HG02840 (cell line): ENCODE results near the gene MAP3K12.

ENCODE experiments used
- ATAC-seq: cut with Tn5 transposase; IDR thresholded peaks from one replicate; pipeline ENCODE4 v1.9.1; 2021; ENCODE audit warnings: mild to moderate bottlenecking, moderate library complexity, moderate number of reproducible peaks; ENCODE audit not compliant: unreplicated experiment, low FRiP score

MAP3K12 gene

DNA sequence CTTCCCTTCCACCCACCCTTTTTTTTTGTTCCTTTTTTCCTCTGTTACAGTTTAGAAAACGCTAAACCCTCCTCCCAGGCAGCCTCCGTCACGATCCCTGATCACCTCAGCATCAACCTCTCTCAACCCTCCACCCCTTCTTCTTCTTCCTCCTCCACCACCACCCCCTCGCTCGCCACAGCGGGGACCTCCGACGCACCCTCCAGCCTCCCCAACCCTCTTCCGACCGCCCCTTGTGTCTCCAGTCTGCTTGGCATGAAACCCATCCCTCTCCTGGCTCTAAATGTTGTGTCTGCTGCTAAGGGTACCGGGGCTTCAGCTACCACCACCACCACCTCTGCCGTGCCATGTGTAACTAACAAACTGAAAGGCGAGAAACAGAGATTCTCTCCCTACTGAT lies 24.4 kb downstream of the MAP3K12 start:
- no peak for ATAC-seq

DNA sequence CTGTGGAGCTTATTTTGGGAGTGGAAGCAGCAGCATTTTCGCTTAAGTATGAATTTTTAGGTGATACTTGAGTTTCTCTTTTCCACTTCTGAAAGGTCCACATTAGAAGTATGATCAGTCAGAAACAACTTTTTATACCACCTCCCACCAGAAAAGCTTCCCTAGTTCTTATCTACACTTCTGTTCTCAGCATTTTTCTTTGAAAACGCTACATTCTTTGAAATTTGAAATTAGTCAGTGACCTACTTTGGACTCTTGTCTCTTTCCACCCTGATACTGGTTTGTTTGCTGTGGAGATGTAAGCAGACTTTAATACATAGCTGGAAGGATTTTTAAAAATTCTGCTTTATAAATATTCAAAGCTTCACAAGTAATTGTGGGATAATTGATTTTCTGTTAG lies 25.2 kb downstream of the MAP3K12 start:
- no peak for ATAC-seq

DNA sequence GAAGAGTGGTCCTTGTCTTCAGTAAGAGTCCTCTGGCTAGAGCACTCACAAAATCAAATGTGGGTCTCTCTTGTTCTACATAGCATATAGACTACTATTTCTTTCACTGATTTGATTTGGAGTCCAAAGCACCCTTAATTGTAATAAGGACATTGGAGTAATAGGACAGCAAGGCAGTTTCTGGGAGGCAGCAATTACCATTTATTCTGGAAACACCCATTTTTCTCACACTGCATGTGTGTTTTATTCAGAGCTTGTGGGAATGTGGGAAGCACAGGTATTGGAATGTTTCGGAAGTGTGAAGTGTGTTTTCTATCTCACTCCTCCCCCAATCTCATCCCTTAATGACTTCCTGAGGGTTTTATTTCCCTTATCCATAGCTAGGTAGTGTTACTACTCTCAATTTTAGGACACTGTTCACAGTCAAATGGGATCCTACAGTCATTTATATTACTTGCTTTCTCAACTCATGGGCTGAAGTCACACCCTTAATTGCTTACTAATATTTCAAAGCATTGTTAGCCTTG lies 27.1 kb downstream of the MAP3K12 start:
- no peak for ATAC-seq

DNA sequence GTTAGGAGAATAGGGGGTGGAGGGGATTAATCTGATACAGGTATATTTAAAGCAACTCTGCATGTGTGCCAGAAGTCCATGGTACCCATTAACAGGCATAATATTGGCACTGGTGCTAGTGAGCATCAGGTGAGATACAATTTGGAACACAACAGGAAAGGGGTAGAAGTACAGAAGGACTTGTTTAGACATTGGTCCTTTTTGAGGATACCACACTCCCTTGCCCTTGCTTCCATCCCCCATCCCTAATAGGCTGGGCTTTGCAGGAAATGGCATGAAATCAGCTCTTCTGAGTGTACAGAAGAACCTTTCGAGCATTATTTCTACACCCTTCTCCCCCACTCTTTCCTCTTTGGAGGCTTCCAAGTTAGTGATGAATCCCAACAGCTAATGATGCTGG lies 31.0 kb downstream of the MAP3K12 start:
- no peak for ATAC-seq

DNA sequence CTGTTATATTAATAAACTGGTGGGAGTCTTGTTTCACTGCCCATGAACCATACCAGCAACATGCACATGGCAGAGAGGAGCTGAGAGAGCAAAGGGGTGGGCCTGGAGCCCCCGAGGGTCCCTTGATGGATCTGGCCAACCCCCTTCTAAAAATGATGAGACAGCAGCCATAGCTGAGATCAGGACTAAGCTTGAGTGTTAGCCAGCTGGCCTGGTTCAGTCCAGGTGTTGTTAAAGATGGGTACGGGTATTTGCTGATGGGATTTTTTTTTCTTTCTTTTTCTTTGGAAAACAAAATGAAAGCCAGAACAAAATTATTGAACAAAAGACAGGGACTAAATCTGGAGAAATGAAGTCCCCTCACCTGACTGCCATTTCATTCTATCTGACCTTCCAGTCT lies 31.4 kb downstream of the MAP3K12 start:
- no peak for ATAC-seq

DNA sequence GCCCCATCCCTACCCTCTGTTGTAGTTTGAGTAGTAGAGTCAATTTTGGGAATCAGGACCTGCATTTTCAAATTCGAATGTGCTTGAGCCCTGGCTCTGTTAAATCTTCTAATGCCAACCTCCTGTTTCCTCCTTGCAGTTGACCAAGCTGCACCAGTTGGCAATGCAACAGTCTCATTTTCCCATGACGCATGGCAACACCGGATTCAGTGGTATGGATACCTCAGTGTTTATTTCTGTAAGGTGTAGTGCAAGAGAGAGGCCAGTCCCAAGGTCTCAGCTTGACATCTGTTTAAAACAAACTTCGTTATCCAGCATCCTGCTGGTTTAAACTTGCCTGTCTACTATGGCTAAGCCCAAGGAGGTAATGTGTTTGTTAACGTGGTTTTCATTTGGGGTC lies 32.2 kb downstream of the MAP3K12 start:
- no peak for ATAC-seq

DNA sequence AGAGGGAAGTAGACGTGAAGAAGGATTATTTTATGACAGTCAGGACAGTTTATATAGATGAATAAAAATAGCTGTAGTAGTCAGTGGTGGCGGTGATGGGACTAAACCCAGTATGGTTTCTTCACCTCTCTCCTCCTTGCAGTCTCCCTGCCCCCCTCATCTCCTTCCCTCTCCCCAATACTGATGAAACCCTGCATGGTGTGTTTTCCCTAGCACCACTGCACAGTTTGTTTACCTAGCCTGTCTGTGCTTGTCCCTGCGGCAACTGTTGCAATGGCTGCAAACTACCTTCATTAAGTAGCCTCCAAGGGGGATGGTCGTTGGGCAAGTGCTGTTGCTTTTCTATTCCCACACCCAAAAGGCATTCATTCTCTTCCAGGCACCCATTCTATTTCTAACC lies 32.6 kb downstream of the MAP3K12 start:
- no peak for ATAC-seq

DNA sequence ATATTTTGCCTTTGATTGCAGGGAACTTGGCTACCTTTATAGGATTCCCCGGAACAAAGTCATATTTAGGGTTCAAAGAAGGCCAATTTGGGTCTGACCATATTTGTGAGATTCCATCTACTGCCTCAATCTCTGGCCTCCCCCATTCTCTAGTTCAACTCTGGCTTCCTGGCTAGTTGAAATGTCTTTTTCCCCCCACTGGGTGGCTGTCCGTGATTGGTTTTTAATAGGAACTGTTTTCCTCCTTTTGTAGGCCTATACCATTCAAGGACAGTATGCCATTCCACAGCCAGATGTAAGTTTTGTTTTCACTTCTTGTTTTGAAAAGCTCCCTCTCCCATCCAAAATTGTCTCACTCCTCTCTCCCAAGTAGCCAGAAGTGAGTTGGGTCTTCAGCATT lies 33.6 kb downstream of the MAP3K12 start:
- ATAC-seq: no peak

DNA sequence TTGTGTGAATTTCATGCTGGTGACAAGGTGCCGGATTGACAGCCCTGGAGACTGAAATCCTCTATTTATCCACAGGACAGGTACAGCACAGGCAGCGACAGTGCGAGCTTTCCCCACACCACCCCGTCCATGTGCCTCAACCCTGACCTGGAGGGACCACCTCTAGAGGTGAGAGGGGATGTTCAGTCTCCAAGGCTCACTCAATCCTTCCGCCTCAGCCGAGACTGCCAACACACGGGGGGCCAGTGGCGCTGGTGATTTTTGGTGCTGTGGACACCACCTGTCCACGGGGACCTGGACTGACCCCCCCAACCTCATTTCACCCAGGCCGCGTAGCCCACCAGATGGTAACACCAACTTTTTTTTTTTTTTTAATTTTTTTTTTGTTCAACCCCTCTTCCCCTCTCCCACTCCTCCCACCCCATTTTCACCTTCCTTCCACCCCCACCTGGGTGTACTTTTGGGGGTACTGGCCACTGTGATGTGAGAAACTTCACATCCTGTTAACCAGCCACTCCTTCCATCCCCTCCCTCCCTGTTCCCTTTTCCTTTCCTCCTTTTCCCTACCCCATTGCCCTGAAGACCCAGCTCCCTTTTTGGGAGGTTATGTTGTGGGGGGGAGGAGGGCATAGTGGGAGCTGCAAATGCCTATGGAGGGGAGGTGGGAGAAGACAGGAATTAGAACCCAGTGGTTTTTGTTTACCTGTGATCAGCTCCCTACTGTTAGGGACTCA lies 34.4 kb downstream of the MAP3K12 start:
- no peak for ATAC-seq

DNA sequence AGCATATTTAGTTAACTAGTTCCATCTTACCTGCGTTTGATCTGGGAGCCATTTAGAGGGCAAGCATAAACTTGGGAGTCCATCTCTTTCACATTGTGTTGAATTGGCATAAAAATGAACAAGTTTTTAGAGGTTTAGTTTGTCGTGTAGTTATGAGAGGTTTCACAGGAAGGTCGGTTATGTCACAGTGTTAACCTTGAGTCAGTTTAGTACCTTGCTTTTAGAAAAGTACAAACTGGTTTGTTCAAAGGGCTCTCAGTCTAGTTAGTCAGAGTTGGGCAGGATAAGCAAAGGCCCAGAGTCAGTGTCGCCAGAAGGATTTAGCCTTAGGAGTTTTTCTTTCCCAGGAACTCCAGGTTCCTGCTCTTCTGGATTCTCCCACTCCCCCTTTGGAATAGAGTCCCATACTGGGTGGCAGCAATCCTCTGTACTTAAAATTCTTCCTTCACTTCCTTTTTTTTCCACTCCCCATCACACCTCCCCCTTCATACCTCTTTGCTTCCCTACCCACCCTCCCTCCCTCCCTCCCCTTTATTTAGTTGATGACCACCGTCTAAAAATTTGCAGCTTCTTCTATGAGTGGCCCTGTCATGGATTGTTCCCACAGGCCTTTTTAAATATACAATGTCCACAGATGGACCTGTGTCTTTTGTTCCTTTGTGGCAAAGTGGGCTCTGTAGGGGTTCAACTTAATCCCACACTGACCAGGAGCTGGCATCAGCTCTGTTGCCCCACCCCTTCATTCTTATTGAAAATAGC lies 35.3 kb downstream of the MAP3K12 start:
- ATAC-seq: no peak

DNA sequence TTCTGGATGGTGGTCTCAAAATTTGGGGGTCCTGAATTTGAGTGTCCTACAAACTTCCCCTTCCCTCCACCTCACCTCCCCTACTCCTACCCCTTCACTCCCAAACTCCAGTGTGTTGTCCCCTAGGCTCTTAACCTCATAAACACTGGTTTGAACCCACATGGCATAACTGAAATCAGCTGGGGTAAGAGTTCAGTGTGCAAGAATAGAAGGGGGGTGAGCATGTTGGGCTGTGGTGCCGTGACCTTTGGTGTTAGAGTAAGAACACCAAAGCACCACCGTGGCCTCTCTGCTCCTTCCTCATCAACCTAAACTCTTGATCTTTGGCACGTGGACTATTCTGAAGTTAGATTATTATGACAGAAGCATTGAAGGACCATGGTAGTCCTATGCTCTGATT lies 36.3 kb downstream of the MAP3K12 start:
- no peak for ATAC-seq

DNA sequence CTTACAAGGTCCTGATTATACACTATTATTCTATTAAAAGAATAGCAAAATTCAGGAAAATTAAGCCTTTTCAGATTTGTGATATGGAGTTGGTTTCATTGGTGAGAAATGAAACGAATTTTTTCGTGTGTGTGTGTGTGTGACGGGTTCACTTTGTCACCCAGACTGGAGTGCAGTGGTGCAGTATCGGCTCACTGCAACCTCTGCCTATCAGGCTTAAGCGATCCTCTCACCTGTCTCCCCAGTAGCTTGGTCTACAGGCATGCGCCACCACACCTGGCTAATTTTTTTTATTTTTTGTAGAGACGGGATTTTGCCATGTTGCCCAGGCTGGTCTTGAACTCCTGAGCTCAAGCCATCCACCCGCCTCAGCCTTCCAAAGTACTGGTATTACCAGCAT lies 37.7 kb downstream of the MAP3K12 start:
- ATAC-seq: no peak

DNA sequence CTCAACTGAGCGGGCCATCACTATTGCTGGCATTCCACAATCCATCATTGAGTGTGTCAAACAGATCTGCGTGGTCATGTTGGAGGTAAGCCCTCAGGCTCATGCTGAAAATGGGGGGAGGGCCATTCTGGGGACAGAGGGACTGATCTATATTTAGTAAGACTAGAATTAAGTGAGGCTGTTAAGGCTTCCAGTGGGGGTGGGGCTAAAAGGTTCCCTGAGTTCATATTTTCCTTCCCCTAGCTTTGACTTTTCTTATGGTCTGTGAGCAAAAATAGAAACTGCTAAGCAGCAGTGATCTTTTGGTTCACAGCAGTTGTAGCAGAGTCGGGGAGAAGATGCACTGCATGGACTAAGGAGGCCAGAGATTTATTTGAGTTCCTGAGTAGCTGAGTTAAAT lies 38.2 kb downstream of the MAP3K12 start:
- no peak for ATAC-seq

DNA sequence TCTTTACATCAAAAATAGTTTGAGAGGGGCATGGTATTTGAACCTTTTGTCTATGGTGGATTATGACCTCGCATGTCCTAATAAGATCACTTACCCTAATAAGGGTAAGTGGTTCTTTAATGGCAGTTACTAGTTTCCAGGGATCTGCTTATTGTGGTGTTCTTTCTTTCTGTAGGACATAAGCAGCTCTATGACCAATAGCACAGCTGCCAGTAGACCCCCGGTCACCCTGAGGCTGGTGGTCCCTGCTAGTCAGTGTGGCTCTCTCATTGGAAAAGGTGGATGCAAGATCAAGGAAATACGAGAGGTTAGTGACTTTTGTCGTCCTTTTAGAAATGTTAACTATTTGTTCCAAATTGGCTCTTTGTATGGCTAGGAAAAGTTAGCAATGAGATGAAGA lies 40.2 kb downstream of the MAP3K12 start:
- ATAC-seq: no peak

DNA sequence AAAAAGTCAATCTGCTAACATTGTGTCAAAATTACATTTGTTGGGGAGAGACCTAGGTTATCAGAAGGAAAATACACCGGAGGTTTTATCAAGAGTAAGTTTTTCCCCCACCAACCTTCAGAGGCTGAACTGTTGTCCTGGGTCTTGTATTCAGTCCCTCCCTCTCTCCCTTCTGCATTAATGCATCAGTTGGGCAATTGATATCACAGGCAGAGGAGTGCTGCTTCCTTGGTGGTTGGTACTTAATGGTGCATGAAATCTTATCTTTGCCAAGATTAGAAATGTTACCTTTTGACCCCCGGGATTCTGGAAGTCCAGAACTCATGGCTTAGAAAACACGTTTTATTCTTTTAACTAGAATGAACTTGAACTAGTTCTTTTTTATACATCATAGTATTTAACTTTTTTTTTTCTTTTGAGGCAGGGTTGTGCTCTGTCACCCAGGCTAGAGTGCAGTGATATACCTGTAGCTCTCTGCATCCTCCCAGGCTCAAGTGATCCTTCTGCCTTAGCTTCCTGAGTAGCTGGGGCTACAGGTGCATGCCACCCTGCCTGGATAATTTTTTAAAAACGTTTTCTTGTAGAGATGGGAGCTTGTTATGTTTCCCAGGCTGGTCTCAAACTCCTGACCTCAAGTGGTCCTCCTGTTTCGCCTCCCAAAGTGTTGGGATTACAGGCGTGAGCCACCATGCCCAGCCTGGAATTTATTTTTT lies 42.4 kb downstream of the MAP3K12 start:
- ATAC-seq: no peak

DNA sequence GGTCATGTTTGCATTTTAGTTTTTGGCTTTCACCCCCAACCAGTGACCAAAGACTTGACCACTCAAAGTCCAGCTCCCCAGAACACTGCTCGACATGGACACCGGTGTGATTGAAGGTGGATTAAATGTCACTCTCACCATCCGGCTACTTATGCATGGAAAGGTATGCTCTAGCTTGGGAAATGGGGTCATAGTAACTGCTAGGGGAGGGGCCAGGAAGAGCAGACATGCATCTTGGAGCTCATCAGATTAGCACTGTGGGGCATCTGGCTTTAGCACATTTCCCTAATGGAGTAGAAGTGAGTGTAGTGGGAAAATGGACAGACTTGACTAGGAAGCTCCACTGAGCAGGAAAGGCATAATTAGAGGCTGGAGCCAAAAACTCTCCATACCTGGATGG lies 44.6 kb downstream of the MAP3K12 start:
- no peak for ATAC-seq

DNA sequence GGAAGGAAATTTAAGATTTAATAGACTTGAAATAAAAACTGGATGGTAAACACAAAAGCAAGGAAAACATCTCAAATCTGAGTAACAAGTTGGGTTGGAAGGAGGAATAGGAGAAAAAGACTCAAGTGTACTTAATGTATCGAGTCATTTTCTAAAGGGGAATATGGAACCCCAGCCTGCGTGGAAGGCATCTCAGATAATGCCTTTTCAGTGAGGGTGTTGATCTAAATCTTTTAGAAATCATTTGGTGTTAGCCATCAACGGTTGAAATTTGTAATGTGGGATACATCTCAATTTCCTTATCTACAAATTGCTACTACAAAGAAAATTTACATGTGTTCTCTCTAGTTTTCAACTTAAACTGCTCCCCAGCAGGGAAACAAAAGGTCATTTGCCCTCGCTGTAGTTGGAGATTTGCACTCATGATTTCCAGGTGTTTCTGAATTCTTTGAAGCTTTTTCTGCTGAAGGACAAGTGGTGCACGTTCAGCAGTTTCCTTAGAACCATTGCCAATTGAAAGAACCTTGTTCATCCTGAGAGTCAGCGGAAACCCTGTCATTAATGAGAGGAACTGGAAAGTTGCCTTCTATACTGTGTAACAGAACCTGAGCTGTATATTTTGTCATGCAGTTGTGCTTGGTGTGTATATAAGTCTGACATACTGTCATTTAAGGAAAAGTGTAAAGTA lies 45.2 kb downstream of the MAP3K12 start:
- no peak for ATAC-seq

DNA sequence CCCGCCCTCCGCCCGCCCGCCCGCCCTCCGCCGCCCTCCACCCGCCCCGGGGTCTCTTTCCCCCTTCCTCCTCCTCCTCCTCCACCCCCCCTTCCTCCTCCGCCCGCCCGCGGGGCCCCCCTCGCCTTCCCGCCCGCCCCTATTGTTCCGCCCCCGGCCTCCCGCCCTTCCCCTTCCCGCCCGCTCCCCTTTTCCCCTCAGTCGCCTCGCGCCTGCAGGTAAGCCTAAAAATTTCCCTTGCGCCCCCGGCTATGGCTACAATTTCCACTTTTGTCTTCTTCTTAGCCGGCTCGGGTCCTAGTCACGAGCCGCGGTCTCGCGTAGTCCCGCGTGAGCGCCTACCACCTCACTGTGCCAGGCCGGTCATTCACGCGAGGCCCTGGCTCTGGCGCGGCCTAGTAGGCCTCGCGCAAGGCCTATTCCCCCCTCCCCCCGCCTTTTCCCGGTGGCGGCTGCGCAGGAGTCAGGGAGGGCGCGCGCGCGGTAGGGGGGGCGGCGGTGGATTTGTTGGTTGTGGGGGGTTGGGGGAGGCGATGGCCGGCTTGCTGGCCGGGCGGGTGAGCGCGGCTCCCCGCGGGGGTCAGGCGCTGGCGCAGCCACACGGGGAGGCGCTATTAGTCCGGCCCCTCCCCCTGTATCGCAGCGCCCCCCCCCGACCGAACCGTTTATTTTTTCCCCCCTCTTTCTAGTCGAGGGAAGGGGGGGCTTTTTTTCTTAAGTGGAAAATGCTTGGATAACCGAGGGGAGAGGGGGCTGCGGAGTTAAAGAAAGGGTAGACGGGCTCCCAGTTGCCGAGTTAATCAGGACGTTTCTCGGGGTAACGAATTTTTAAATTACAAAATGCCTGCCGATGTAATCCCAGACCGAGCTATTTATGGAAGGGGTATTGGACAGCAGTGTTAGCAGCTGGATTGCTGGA lies 46.8 kb downstream of the MAP3K12 start:
- ATAC-seq: no peak

DNA sequence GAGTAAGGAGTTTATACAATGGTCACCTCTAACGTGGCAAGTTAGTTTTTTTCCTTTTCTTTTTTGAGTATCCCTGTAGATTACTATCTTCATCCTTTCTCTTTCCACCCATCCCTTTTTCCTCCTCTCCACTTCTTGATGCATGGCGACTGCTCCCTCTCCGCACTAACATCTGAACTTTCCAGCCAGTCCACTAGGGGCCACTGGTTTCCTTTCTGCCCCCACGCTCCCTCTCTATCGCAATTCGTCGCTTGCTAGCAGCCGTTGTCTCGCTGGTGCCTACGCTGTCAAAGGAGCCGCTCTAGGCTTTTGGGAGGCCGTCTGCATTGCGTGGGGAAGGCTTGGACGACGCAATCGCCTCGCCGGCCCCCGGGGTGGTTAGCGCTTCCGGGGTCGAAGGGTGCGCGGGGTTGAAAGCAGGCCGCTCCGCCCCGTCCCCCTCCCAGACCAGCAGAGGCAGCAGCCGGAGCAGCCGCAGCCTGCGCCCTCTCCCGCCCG lies 47.5 kb downstream of the MAP3K12 start, which contains the start of gene PCBP2:
TSS of gene PCBP2 (plus strand) at position 442 of the 498 bp plus-strand sequence. CDS start 2,699 bp downstream, outside the sequence.
- ATAC-seq: peak; percentile 96
